Esophagus squamous epithelium (tissue), 4 donors: ENCODE measurements around the gene MB.

Experiments
- CTCF ChIP-seq, 6 experiments: fragments of 450-650 bp in 4 of 6; fragments of 200-600 bp in 2 of 6; sonication (generic) in 2 of 6; IDR thresholded peaks; one replicate each; pipeline ENCODE4 v1.5.1; 2016 to 2019; ENCODE audit warnings: antibody characterized with exemption in 6 of 6, mild to moderate bottlenecking in 4 of 6, moderate library complexity in 4 of 6
- POLR2A ChIP-seq, 4 donors: fragments of 450-650 bp; IDR thresholded peaks; one replicate each; pipeline ENCODE4 v1.6.1; 2017; ENCODE audit warnings: antibody characterized with exemption in 4 of 4, mild to moderate bottlenecking in 4 of 4, moderate library complexity in 3 of 4

- TF ChIP-seq CTCF (IDR thresholded peaks at IDR 0.05) (no peak), POLR2A (IDR thresholded peaks at IDR 0.05) (no peak)
These were observed 39.1 kb downstream of the MB start for GRCh38 chr22:35577799-35578659.
